MCF 10A (cell line): ENCODE results near the gene CFAP119. TPM values are rescaled to one million over a fixed set of nuclear protein-coding genes. Genes with fewer than 3 reads are reported as not detected.

ENCODE experiments used
- BruUV-seq: library from RNA; stranded (reverse); fragments of 400-500 nt; replicated peaks from 2 replicates; lab custom pipeline; 2021; lab: Mats Ljungman, UMichigan
- CTCF ChIA-PET: fragments of 300-600 bp; sonication (Branson Sonifier 250); formaldehyde crosslinking; extraction: SDS; loops from one replicate; lab custom pipeline; 2021; ENCODE audit warnings: antibody characterized with exemption, inconsistent platforms; lab: Yijun Ruan, JAX
- POLR2A ChIA-PET: fragments of 300-600, 350-650 bp; sonication (Branson Sonifier 250); formaldehyde crosslinking; extraction: SDS; loops from one replicate; lab custom pipeline; 2020; ENCODE audit warnings: antibody characterized with exemption, inconsistent platforms; lab: Yijun Ruan, JAX
- DNase-seq: peaks from one replicate; pipeline ENCODE4 v3.0.0-alpha.2; 2018; ENCODE audit not compliant: unreplicated experiment
- H3K27ac Mint-ChIP-seq: one replicate; pipeline ENCODE4 v1.8.0; 2022; ENCODE audit warnings: mild to moderate bottlenecking, low read depth, mixed read lengths; ENCODE audit not compliant: unreplicated experiment
- H3K27me3 Mint-ChIP-seq: one replicate; pipeline ENCODE4 v1.8.0; 2022; ENCODE audit warnings: mixed read lengths; ENCODE audit not compliant: insufficient read depth, unreplicated experiment
- H3K36me3 Mint-ChIP-seq: one replicate; pipeline ENCODE4 v1.8.0; 2022; ENCODE audit warnings: mild to moderate bottlenecking, moderate library complexity, mixed read lengths; ENCODE audit not compliant: insufficient read depth, unreplicated experiment
- H3K4me1 Mint-ChIP-seq: one replicate; pipeline ENCODE4 v1.8.0; 2022; ENCODE audit warnings: mixed read lengths; ENCODE audit not compliant: insufficient read depth, unreplicated experiment
- H3K4me3 Mint-ChIP-seq: one replicate; pipeline ENCODE4 v1.8.0; 2022; ENCODE audit warnings: mild to moderate bottlenecking, moderate library complexity, mixed read lengths; ENCODE audit not compliant: unreplicated experiment
- H3K9me3 Mint-ChIP-seq: one replicate; pipeline ENCODE4 v1.8.0; 2022; ENCODE audit warnings: mixed read lengths; ENCODE audit not compliant: unreplicated experiment
- intact Hi-C: fragments of 100-400 bp; cut with micrococcal nuclease; formaldehyde crosslinking; loops from 2 replicates; pipeline ENCODE4 v1.14.1; 2022
- total RNA-seq: library from RNA; stranded (reverse); gene quantifications from 2 replicates; pipeline ENCODE4 v1.2.3, GENCODE V29; 2022
- TF ChIP-seq, protein P1 (sequence below): fragments of 200-600 bp; IDR thresholded peaks from one replicate; pipeline ENCODE4 v1.8.0; 2022; ENCODE audit warnings: antibody characterized with exemption, mild to moderate bottlenecking; ENCODE audit not compliant: unreplicated experiment

The CFAP119 gene
- total RNA-seq, 1 experiment from 2014 or later, result 5.2 TPM

- no peaks in the 10 kb centered on the region for H3K9me3 Mint-ChIP-seq
- no peak overlapping the region for H3K4me3 Mint-ChIP-seq
- CTCF ChIA-PET, result interaction anchor here (0.6 kb wide), 1 partner anchor 743 kb away, joined by 3 read pairs; no protein-coding TSS in a partner anchor
- no peaks in the 10 kb centered on the region for H3K27me3 Mint-ChIP-seq
- H3K4me1 Mint-ChIP-seq, result peaks cover 10% of the 10 kb centered on the region
- no peak for DNase-seq
- intact Hi-C loops, result no loop called here
- no peak overlapping the region for H3K27ac Mint-ChIP-seq
- POLR2A ChIA-PET, result interaction anchor here (0.7 kb wide), 1 partner anchor 16 kb away, joined by 3 read pairs; a partner anchor contains a TSS
- no TSS peak for BruUV-seq
- TF ChIP-seq, protein P1, sequence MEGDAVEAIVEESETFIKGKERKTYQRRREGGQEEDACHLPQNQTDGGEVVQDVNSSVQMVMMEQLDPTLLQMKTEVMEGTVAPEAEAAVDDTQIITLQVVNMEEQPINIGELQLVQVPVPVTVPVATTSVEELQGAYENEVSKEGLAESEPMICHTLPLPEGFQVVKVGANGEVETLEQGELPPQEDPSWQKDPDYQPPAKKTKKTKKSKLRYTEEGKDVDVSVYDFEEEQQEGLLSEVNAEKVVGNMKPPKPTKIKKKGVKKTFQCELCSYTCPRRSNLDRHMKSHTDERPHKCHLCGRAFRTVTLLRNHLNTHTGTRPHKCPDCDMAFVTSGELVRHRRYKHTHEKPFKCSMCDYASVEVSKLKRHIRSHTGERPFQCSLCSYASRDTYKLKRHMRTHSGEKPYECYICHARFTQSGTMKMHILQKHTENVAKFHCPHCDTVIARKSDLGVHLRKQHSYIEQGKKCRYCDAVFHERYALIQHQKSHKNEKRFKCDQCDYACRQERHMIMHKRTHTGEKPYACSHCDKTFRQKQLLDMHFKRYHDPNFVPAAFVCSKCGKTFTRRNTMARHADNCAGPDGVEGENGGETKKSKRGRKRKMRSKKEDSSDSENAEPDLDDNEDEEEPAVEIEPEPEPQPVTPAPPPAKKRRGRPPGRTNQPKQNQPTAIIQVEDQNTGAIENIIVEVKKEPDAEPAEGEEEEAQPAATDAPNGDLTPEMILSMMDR, result no peak
- peaks cover 45% of the 10 kb centered on the region for H3K36me3 Mint-ChIP-seq
These were observed 5.7 kb downstream of the CFAP119 start for GRCh38 chr16:30755955-30756780.

DNA sequence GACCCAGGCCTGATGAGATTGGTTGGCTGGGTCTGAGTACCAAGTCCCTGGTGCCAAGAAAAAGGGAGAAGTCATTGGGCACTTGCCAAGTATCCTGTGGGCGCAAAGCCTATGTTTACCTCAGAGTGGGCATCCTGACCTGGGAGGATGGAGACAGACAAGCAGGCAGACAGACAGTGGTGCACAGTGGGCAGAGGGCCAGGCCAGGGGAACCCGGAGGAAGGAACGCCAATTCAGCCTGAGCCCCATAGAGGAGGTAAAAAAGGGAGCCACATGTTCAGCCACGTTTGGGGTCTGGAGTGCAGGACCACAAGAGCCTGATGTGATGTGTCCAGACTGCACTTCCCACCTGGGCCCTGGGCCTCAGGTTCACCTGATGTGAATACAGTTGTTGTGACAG is 8.3 kb downstream of the CFAP119 start:
- peaks cover 55% of the 10 kb centered on the region for H3K36me3 Mint-ChIP-seq
- ChIA-PET CTCF (interaction anchor here (0.5 kb wide), 1 partner anchor 145 kb away, joined by 3 read pairs; no protein-coding TSS in a partner anchor), POLR2A (interaction anchor here (0.7 kb wide), 1 partner anchor 76 kb away, joined by 3 read pairs; no protein-coding TSS in a partner anchor)
- no peaks in the 10 kb centered on the region for H3K27me3 Mint-ChIP-seq
- TF ChIP-seq, protein P1, result no peak
- no peaks in the 10 kb centered on the region for H3K9me3 Mint-ChIP-seq
- no peak for DNase-seq
- no peak overlapping the region for H3K27ac Mint-ChIP-seq
- H3K4me3 Mint-ChIP-seq, result no peak overlapping the region
- intact Hi-C loops, result no loop called here
- H3K4me1 Mint-ChIP-seq, result peaks cover 6% of the 10 kb centered on the region
- no TSS peak for BruUV-seq

DNA sequence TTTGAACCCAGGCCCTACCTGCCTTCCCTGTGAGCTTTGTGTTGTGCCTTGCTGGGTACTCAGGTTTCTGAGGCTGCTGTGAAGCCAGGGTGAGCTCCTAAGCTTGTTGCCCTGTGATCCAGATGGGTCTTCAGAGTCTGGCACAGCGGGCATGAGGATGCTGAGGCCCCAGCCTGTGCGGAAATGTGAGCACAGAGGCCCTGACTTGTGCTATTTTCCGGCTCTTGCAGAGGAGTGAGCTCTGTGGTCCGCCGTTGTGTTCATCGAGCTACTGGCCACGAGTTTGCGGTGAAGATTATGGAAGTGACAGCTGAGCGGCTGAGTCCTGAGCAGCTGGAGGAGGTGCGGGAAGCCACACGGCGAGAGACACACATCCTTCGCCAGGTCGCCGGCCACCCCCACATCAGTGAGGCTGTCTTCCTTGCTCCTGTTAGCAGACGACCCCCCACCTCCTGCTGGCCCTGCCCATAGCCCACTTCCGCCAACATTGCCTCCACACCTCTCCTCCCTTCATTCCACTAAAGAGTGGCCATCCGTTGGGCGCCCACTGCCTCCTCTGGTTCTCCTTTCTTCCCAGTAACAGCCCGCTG is 10.9 kb downstream of the CFAP119 start:
- Mint-ChIP-seq H3K4me1 (peaks cover 19% of the 10 kb centered on the region), H3K27ac (no peak overlapping the region), H3K9me3 (no peaks in the 10 kb centered on the region), H3K4me3 (no peak overlapping the region), H3K36me3 (peaks cover 72% of the 10 kb centered on the region), H3K27me3 (no peaks in the 10 kb centered on the region)
- BruUV-seq, result no TSS peak
- DNase-seq, result no peak
- intact Hi-C loops, result no loop called here
- TF ChIP-seq, protein P1, result no peak
- ChIA-PET CTCF (interaction anchor here (1.2 kb wide), 1 partner anchor 191 kb away, joined by 3 read pairs; no protein-coding TSS in a partner anchor), POLR2A (interaction anchor here (0.7 to 5.1 kb wide), 5 partner anchors 8 to 190 kb away, joined by 3 to 55 read pairs (median 5); partner anchors contain the start of gene RNF40)

- H3K4me3 Mint-ChIP-seq, result no peak overlapping the region
- peaks cover 22% of the 10 kb centered on the region for H3K4me1 Mint-ChIP-seq
- TF ChIP-seq, protein P1, result no peak
- POLR2A ChIA-PET, result interaction anchor here (0.6 to 5.1 kb wide), 5 partner anchors 9 to 191 kb away, joined by 3 to 55 read pairs (median 5); partner anchors contain the start of genes FBRS and RNF40
- H3K27ac Mint-ChIP-seq, result no peak overlapping the region
- H3K27me3 Mint-ChIP-seq, result no peaks in the 10 kb centered on the region
- CTCF ChIA-PET, result interaction anchor here (0.7 kb wide), 1 partner anchor 361 kb away, joined by 4 read pairs; no protein-coding TSS in a partner anchor
- H3K9me3 Mint-ChIP-seq, result no peaks in the 10 kb centered on the region
- no TSS peak for BruUV-seq
- peaks cover 73% of the 10 kb centered on the region for H3K36me3 Mint-ChIP-seq
- intact Hi-C loops, result no loop called here
- no peak for DNase-seq
These were observed 11.7 kb downstream of the CFAP119 start for GRCh38 chr16:30750201-30750600.
